Esophagus muscularis mucosa (tissue), 4 donors: Measurements from ENCODE around the gene HVCN1. TPM values are rescaled to one million over a fixed set of nuclear protein-coding genes. Genes with fewer than 3 reads are reported as not detected.

Experiments used
- DNase-seq: peaks from one replicate; pipeline ENCODE4 v3.0.0-alpha.2; 2017; ENCODE audit errors: extremely low spot score
- H3K27ac ChIP-seq, 4 donors: fragments of 200-600 bp; sonication (generic); replicated peaks in 1 of 4; 1 replicate in 3 of 4; 2 replicates in 1 of 4; pipeline ENCODE4 v1.5.1; 2016 to 2019; ENCODE audit warnings: mild to moderate bottlenecking in 1 of 4
- H3K27me3 ChIP-seq, 4 donors: fragments of 200-600 bp; sonication (generic); one replicate each; pipeline versions ENCODE4 v1.5.1 to v1.6.0; 2016 to 2019
- H3K36me3 ChIP-seq, 4 donors: fragments of 200-600 bp; sonication (generic); one replicate each; pipeline ENCODE4 v1.5.1; 2016 to 2019
- H3K4me1 ChIP-seq, 4 donors: fragments of 200-600 bp; sonication (generic); one replicate each; pipeline ENCODE4 v1.5.1; 2016 to 2019
- H3K4me3 ChIP-seq, 4 donors: fragments of 200-600 bp; sonication (generic); 1 replicate in 2 of 4; 2 replicates in 2 of 4; pipeline ENCODE4 v1.5.1; 2016 to 2019; ENCODE audit warnings: mild to moderate bottlenecking in 4 of 4, moderate library complexity in 1 of 4
- H3K9me3 ChIP-seq, 4 donors: fragments of 200-600 bp; sonication (generic); 1 replicate in 3 of 4; 2 replicates in 1 of 4; pipeline ENCODE4 v1.5.1; 2016 to 2019
- EP300 ChIP-seq: sonication (generic); formaldehyde crosslinking; IDR thresholded peaks from one replicate; pipeline ENCODE4 v1.6.1; 2017; ENCODE audit warnings: antibody characterized with exemption
- POLR2A ChIP-seq: fragments of 450-650 bp; IDR thresholded peaks from one replicate; pipeline ENCODE4 v1.6.1; 2017; ENCODE audit warnings: antibody characterized with exemption, moderate library complexity, mild to moderate bottlenecking, low read depth
- POLR2AphosphoS5 ChIP-seq, 2 donors: sonication (generic); formaldehyde crosslinking; IDR thresholded peaks; one replicate each; pipeline ENCODE4 v1.6.1; 2017; ENCODE audit warnings: antibody characterized with exemption in 2 of 2
- WGBS: methylation state at CpG from one replicate; pipeline ENCODE4 v1.1.5; 2018; 5-methylcytosine and 5-hydroxymethylcytosine counted together
- intact Hi-C: fragments of 100-400 bp; cut with DNase I; formaldehyde crosslinking; loops from one replicate; pipeline ENCODE4 v1.15.1; 2023
- total RNA-seq, 4 donors: library from RNA; depleted of rRNA; stranded (reverse); fragments of >200 nt; gene quantifications; one replicate each; pipeline versions ENCODE4 v1.1.0 to v1.2.1, GENCODE V29; 2016
- TF ChIP-seq, protein P1 (sequence below), 3 experiments: fragments of 200-600 bp in 2 of 3; fragments of 450-650 bp in 1 of 3; sonication (generic) in 2 of 3; IDR thresholded peaks; one replicate each; pipeline ENCODE4 v1.5.1; 2017 to 2019; ENCODE audit warnings: antibody characterized with exemption in 3 of 3, mild to moderate bottlenecking in 2 of 3, moderate library complexity in 1 of 3

HVCN1 gene
- total RNA-seq, 4 donors from 2014 or later, result 5.4 to 8.9 (median 7.1) TPM

DNA sequence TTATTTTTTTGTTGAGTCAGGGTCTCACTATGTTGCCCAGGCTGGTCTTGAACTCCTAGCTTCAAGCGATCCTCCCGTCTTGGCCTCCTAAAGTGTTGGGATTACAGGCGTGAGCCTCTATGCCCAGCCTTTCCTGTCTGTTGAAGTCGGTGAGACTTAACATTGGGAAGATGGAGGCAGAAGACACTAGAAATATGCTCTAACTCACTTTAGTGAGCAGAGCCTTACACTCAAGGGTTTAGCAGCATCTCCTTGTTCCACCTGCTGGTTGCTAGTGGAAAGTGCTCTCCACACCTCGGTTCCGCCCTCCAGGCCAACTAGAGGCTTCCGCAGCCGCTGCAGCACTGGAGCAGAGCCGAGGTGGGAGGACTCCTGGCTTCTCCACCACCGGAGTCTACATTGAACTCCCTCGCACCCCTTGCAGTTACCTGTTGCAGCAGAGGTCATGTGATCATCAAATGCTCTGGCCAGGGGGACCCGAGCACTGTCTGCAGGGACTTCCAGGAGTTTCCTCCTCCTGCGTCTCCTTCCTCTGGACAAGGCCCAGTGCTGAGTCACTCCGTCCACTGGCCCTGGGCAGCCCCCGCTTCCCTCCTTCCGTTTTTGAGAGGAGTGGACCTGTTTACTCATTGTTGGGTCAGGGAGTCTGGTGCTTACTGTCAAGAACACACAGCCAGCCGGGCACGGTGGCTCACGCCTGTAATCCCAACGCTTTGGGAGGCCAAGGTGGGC is 9.4 kb upstream of the HVCN1 start:
- Histone ChIP-seq H3K9me3 (no peaks in the 10 kb centered on the region), H3K4me1 (peaks cover 16 to 23% (median 18%) of the 10 kb centered on the region in 4 donors), H3K4me3 (peak overlapping the region; percentile 10 to 47 (median 26)), H3K36me3 (no peaks in the 10 kb centered on the region), H3K27ac (peak overlapping the region in 2 of 4 donors; percentile 38 to 39), H3K27me3 (no peaks in the 10 kb centered on the region)
- 36% methylated on average over 16 of the region's 20 CpGs for WGBS
- DNase-seq, result no peak
- intact Hi-C loops, result loop anchor here (5.0 to 10.0 kb wide), 2 partner anchors 96 to 244 kb away; partner anchors contain the start of gene ARPC3
- TF ChIP-seq POLR2A, result no peak
- TF ChIP-seq EP300, result no peak
- TF ChIP-seq POLR2AphosphoS5 (IDR thresholded peaks at IDR 0.05), result peak in 1 of 2 donors; percentile 46
- TF ChIP-seq, protein P1, sequence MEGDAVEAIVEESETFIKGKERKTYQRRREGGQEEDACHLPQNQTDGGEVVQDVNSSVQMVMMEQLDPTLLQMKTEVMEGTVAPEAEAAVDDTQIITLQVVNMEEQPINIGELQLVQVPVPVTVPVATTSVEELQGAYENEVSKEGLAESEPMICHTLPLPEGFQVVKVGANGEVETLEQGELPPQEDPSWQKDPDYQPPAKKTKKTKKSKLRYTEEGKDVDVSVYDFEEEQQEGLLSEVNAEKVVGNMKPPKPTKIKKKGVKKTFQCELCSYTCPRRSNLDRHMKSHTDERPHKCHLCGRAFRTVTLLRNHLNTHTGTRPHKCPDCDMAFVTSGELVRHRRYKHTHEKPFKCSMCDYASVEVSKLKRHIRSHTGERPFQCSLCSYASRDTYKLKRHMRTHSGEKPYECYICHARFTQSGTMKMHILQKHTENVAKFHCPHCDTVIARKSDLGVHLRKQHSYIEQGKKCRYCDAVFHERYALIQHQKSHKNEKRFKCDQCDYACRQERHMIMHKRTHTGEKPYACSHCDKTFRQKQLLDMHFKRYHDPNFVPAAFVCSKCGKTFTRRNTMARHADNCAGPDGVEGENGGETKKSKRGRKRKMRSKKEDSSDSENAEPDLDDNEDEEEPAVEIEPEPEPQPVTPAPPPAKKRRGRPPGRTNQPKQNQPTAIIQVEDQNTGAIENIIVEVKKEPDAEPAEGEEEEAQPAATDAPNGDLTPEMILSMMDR (IDR thresholded peaks at IDR 0.05), result peak; percentile 55 to 74 (median 70)

DNA sequence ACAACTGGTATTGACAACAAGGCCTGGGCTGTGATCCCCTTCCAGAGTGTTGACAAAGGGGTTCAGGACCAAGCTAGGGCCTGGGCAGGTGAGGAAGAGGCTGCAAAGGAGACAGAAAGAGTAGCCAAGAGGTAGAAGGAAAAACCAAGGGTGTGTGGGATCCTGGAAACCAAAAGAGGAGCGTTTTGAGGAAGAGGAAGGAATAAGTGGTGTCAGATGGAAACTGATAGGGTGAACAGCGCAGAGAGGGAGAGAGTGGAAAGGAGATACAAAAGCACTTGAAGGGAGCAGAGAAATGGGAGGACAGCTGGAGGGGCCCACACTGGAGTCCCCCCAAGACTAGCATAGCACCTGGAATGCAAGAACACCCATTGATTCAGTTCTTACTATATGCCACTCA is 8.3 kb upstream of the HVCN1 start:
- Histone ChIP-seq H3K4me1 (peaks cover 16 to 23% (median 18%) of the 10 kb centered on the region in 4 donors), H3K36me3 (no peaks in the 10 kb centered on the region), H3K9me3 (no peaks in the 10 kb centered on the region), H3K27me3 (no peaks in the 10 kb centered on the region), H3K27ac (no peak overlapping the region), H3K4me3 (no peak overlapping the region)
- WGBS, result 80% methylated on average over 2 of the region's 2 CpGs
- intact Hi-C loops, result loop anchor here (5.0 to 10.0 kb wide), 2 partner anchors 95 to 242 kb away; partner anchors contain the start of gene ARPC3
- no peak for TF ChIP-seq POLR2A
- TF ChIP-seq, protein P1 (IDR thresholded peaks at IDR 0.05), result no peak
- TF ChIP-seq EP300, result no peak
- no peak for TF ChIP-seq POLR2AphosphoS5 (IDR thresholded peaks at IDR 0.05)
- no peak for DNase-seq

DNA sequence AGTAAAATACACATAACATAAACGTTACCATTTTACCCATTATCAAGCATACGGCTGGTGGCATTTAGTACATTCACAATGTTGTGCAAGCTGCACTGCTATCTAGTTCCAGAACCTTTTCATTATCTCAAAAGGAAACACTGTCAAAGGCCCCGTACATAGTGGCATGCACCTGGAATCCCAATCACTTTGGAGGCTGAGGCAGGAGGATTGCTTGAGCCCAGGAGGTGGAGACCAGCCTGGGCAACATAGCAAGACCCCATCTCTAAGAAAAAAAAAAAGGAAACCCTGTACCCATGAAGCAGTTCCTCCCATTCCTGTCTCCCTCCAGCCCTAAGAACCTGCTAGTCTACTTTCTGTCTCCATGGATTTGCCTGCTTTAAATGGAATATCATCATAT is 7.4 kb upstream of the HVCN1 start:
- peaks cover 16 to 23% (median 18%) of the 10 kb centered on the region in 4 donors for H3K4me1 ChIP-seq
- 88% methylated on average over 3 of the region's 3 CpGs for WGBS
- no peak overlapping the region for H3K27ac ChIP-seq
- H3K4me3 ChIP-seq, result no peak overlapping the region
- TF ChIP-seq, protein P1 (IDR thresholded peaks at IDR 0.05), result no peak
- TF ChIP-seq EP300, result no peak
- no peaks in the 10 kb centered on the region for H3K27me3 ChIP-seq
- no peak for DNase-seq
- no peaks in the 10 kb centered on the region for H3K36me3 ChIP-seq
- intact Hi-C loops, result loop anchor here (5.0 to 10.0 kb wide), 2 partner anchors 94 to 241 kb away; partner anchors contain the start of gene ARPC3
- no peaks in the 10 kb centered on the region for H3K9me3 ChIP-seq

DNA sequence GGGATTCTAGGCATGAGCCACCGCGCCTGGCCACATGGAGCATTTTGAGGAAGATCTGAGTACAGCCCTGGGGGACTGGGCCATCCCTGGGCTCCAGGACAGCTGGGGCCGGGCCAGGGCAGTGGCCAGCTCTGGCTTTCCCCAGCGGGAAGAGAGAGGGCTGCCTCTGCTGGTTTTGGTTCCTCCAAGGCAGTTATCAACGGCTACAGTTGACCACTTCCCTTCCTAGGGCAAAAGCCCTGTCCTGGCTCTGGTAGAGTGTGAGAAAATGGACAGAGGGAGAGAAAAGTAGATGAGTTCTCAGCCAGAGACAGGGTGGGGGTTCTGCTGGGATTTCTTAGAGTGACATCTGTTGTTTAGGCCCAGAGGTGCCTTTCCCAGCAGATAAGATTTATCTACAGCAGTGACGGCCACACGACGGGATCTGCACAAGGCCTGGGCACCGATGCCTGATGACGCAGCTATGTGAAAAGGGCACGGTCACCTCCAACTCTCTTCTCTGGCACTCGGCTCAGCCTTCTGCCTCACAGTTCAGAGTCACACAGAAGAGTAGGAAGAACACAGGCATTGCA is 5.5 kb upstream of the HVCN1 start:
- H3K27ac ChIP-seq, result peak overlapping the region in 2 of 4 donors; percentile 8 to 34
- H3K9me3 ChIP-seq, result no peaks in the 10 kb centered on the region
- no peak overlapping the region for H3K4me3 ChIP-seq
- no peaks in the 10 kb centered on the region for H3K27me3 ChIP-seq
- peaks cover 23 to 26% (median 25%) of the 10 kb centered on the region in 4 donors for H3K4me1 ChIP-seq
- TF ChIP-seq POLR2AphosphoS5 (IDR thresholded peaks at IDR 0.05) (no peak), POLR2A (no peak), EP300 (no peak)
- TF ChIP-seq, protein P1 (IDR thresholded peaks at IDR 0.05), result no peak
- WGBS, result 73% methylated on average over 11 of the region's 12 CpGs
- H3K36me3 ChIP-seq, result no peaks in the 10 kb centered on the region
- intact Hi-C loops, result loop anchor here (10.0 kb wide), 1 partner anchor 240 kb away; the partner anchor contains the start of gene ARPC3
- DNase-seq, result no peak
